Heart right ventricle (tissue), 16 donors: Measurements from ENCODE around the gene TBC1D24. TPM values are rescaled to one million over a fixed set of nuclear protein-coding genes. Genes with fewer than 3 reads are reported as not detected.

ENCODE experiments used
- ATAC-seq, 8 donors: fragments of 200-7000 bp; cut with Tn5 transposase; one replicate each; pipeline ENCODE4 v1.9.1; 2020; ENCODE audit warnings: mild to moderate bottlenecking in 8 of 8, moderate library complexity in 8 of 8, moderate number of reproducible peaks in 1 of 8
- DNase-seq, 2 donors: peaks; one replicate each; pipeline ENCODE4 v3.0.0-alpha.2; 2020
- H3K27ac ChIP-seq, 10 donors: fragments of 200-600 bp; sonication (generic) in 2 of 10; one replicate each; pipeline versions ENCODE4 v1.5.0 to v1.8.0; 2020 to 2022; ENCODE audit warnings: mild to moderate bottlenecking in 3 of 10
- H3K27me3 ChIP-seq, 7 donors: fragments of 200-600 bp; one replicate each; pipeline ENCODE4 v1.8.0; 2021 to 2022; ENCODE audit warnings: mild to moderate bottlenecking in 2 of 7
- H3K36me3 ChIP-seq, 9 donors: fragments of 200-600 bp; sonication (generic) in 1 of 9; one replicate each; pipeline versions ENCODE4 v1.5.0 to v1.8.0; 2020 to 2022; ENCODE audit warnings: mild to moderate bottlenecking in 2 of 9
- H3K4me1 ChIP-seq, 9 donors: fragments of 200-600 bp; sonication (generic) in 1 of 9; one replicate each; pipeline versions ENCODE4 v1.5.0 to v1.8.0; 2020 to 2022; ENCODE audit warnings: mild to moderate bottlenecking in 4 of 9
- H3K4me3 ChIP-seq, 10 donors: fragments of 200-600 bp; sonication (generic) in 2 of 10; one replicate each; pipeline versions ENCODE4 v1.5.0 to v1.8.0; 2020 to 2022; ENCODE audit warnings: mild to moderate bottlenecking in 7 of 10, moderate library complexity in 2 of 10
- H3K9me3 ChIP-seq, 11 donors: fragments of 200-600 bp in 10 of 11; sonication (generic) in 2 of 11; one replicate each; pipeline versions ENCODE4 v1.5.0 to v1.8.0; 2013 to 2022; ENCODE audit warnings: mild to moderate bottlenecking in 2 of 11, control low read depth in 1 of 11, moderate library complexity in 1 of 11
- WGBS, 2 donors: extraction: QIAGEN DNeasy Blood & Tissue Kit; methylation state at CpG; one replicate each; pipeline ENCODE4 v1.1.7; 2013; ENCODE audit warnings: inconsistent platforms in 1 of 2; 5-methylcytosine and 5-hydroxymethylcytosine counted together
- intact Hi-C, 10 donors: fragments of 100-400 bp; cut with DNase I; formaldehyde crosslinking; loops; one replicate each; pipeline versions ENCODE4 v1.11.1 to v1.14.2; 2022
- polyA plus RNA-seq, 2 donors: library from polyadenylated mRNA; stranded (reverse); fragments of 200-250 nt; gene quantifications; one replicate each; pipeline ENCODE4 v1.2.3, GENCODE V29; 2013
- total RNA-seq, 10 donors: library from RNA; stranded (reverse); fragmentation: NEBNext Ultra II Directional in 3 of 10; extraction: Animal tissue kit (Norgen Biotek cat#: 25700) in 3 of 10; gene quantifications; one replicate each; pipeline versions ENCODE4 v1.2.1 to v1.2.4, GENCODE V29; 2021 to 2023
- TF ChIP-seq, protein P1 (sequence below), 9 donors: fragments of 200-600 bp; sonication (generic) in 2 of 9; IDR thresholded peaks; one replicate each; pipeline versions ENCODE4 v1.5.0 to v1.8.0; 2021 to 2022; ENCODE audit warnings: antibody characterized with exemption in 9 of 9, mild to moderate bottlenecking in 5 of 9, moderate library complexity in 1 of 9
- donor health status: Arrhythmogenic right ventricular cardiomyopathy.
- donor health status: ischemic (EF 13 %, LVEDD 7.1; RV severe dilation, severe dysfunction).
- donor health status: healthy with polysubstance abuse.
- donor health status: DM: no; HTN: yes; CAD: no.
- donor health status: DM: no; HTN: no; CAD: no.
- donor health status: ischemic (EF 25% LVEDD 6.9; RV normal size, moderate dysfunction).
- donor health status: ischemic (EF 25% LVEDD 5.7; RV mildly dilated, moderate dysfunction).
- donor health status: healthy.
- donor health status: DM: yes; HTN: yes; CAD: no.
- donor health status: Ischemic cardiomyopathy.
- donor health status: ischemic (EF 35%, LVEDD 5.7; RV mildly dilated, moderate dysfunction).
- donor health status: nonischemic (EF 11% LVEDD 7.7; RV severe dilation, severe dysfunction).
- donor health status: DM: yes; HTN: yes; CAD: no.
- donor health status: PGD.
- donor health status: ischemic (EF 29% LVEDD 5.4; RV normal size, mild dysfunction).
- donor health status: nonischemic (EF 23%, LVEDD 6.1; RV moderate dilation, normal function).

TBC1D24 gene
- total and polyA plus RNA-seq, 12 donors = 3.4 to 14.9 (median 9.0) TPM

DNA sequence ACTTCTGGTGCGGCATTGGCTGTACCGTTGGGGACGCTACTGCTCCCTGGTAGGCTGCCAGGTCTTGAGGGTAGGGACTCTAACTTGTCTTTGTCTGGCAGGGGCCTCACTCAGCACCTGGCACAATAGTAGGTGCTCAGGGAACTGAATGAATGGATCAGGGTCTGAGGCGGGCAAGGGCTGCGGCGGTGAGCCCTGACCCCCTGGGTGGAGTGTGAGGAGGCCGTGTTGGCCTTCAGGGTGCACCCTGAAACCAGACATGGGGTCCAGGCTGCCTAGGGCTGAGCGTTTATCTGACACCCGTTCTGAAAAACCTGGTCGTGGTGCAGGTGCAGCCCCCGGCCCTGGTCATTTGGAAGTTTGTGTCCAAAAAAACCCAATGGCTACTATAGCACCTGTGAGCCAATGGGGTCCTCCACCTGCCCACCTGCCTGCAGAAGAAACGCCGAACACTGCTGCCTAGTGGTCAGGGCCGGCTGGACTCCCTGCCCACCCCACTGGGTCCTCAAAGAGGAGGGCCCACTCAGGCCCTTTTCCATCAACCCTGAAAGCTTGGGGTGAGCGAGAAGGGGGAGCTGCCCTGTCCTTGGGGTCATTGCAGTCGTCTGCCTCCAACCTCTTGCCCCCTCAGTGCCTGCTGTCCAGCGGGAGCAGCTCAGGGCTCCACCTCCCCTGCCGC lies 33.9 kb downstream of the TBC1D24 start:
- no peaks in the 10 kb centered on the region for H3K9me3 ChIP-seq
- H3K4me1 ChIP-seq = peaks cover 0 to 61% (median 14%) of the 10 kb centered on the region in 9 donors
- ATAC-seq = no peak
- H3K4me3 ChIP-seq = no peak overlapping the region
- TF ChIP-seq, protein P1, sequence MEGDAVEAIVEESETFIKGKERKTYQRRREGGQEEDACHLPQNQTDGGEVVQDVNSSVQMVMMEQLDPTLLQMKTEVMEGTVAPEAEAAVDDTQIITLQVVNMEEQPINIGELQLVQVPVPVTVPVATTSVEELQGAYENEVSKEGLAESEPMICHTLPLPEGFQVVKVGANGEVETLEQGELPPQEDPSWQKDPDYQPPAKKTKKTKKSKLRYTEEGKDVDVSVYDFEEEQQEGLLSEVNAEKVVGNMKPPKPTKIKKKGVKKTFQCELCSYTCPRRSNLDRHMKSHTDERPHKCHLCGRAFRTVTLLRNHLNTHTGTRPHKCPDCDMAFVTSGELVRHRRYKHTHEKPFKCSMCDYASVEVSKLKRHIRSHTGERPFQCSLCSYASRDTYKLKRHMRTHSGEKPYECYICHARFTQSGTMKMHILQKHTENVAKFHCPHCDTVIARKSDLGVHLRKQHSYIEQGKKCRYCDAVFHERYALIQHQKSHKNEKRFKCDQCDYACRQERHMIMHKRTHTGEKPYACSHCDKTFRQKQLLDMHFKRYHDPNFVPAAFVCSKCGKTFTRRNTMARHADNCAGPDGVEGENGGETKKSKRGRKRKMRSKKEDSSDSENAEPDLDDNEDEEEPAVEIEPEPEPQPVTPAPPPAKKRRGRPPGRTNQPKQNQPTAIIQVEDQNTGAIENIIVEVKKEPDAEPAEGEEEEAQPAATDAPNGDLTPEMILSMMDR (IDR thresholded peaks at IDR 0.05) = no peak
- no peak for DNase-seq
- intact Hi-C loops = loop anchor here in 3 of 10 donors (10.0 kb wide), 4 partner anchors 74 to 354 kb away; partner anchors contain the start of genes CASKIN1 (in 1 of the 3), CCNF (in 1 of the 3) and TRAF7 (in 1 of the 3)
- no peaks in the 10 kb centered on the region for H3K27me3 ChIP-seq
- H3K27ac ChIP-seq = peak overlapping the region in 1 of 10 donors; percentile 88
- 91% methylated on average over 18 of the region's 18 CpGs for WGBS, 2 donors
- no peaks in the 10 kb centered on the region for H3K36me3 ChIP-seq

- Histone ChIP-seq H3K9me3 (no peaks in the 10 kb centered on the region), H3K4me3 (no peak overlapping the region), H3K27me3 (no peaks in the 10 kb centered on the region), H3K4me1 (peaks cover 14 to 78% (median 27%) of the 10 kb centered on the region in 9 donors), H3K36me3 (no peaks in the 10 kb centered on the region), H3K27ac (no peak overlapping the region)
- DNase-seq = peak; percentile 67 to 70
- TF ChIP-seq, protein P1 (IDR thresholded peaks at IDR 0.05) = no peak
- intact Hi-C loops = no loop called here
- WGBS, 2 donors = 46 to 51% methylated on average over 24 of the region's 24 CpGs
- peak in 1 of 8 donors; percentile 8 for ATAC-seq
These were observed 36.3 kb downstream of the TBC1D24 start for GRCh38 chr16:2511128-2511800.

GRCh38 chr16:2511996-2512734 lies 37.2 kb downstream of the TBC1D24 start:
- no peaks in the 10 kb centered on the region for H3K27me3 ChIP-seq
- DNase-seq (no peak), ATAC-seq (no peak)
- no peak overlapping the region for H3K4me3 ChIP-seq
- peak overlapping the region in 4 of 10 donors; percentile 4 to 99 (median 98) for H3K27ac ChIP-seq
- TF ChIP-seq, protein P1 (IDR thresholded peaks at IDR 0.05) = no peak
- no peaks in the 10 kb centered on the region for H3K9me3 ChIP-seq
- WGBS, 2 donors = 91 to 94% methylated on average over 17 of the region's 17 CpGs
- H3K4me1 ChIP-seq = peaks cover 23 to 79% (median 36%) of the 10 kb centered on the region in 9 donors
- intact Hi-C loops = no loop called here
- H3K36me3 ChIP-seq = no peaks in the 10 kb centered on the region

- H3K27ac ChIP-seq = peak overlapping the region in 9 of 10 donors; percentile 84 to 99 (median 97)
- H3K36me3 ChIP-seq = no peaks in the 10 kb centered on the region
- no peak for DNase-seq
- H3K4me3 ChIP-seq = peak overlapping the region in 9 of 10 donors; percentile 91 to 100 (median 97)
- TF ChIP-seq, protein P1 (IDR thresholded peaks at IDR 0.05) = peak in 1 of 9 donors; percentile 9
- intact Hi-C loops = no loop called here
- peaks cover 28 to 80% (median 43%) of the 10 kb centered on the region in 9 donors for H3K4me1 ChIP-seq
- H3K27me3 ChIP-seq = no peaks in the 10 kb centered on the region
- no peaks in the 10 kb centered on the region for H3K9me3 ChIP-seq
- ATAC-seq = peak in 4 of 8 donors; percentile 0 to 6 (median 1)
- WGBS, 2 donors = 44% methylated on average over 15 of the region's 15 CpGs
These were observed 37.9 kb downstream of the TBC1D24 start for GRCh38 chr16:2512735-2513404.
